G401 (cell line): ENCODE measurements around the gene KRT222. TPM values are rescaled to one million over a fixed set of nuclear protein-coding genes. Genes with fewer than 3 reads are reported as not detected.

Experiments used
- DNase-seq: peaks from one replicate; pipeline ENCODE4 v3.0.0-alpha.2; 2015; ENCODE audit warnings: low spot score
- in situ Hi-C: cut with HindIII; loops from 2 replicates; pipeline ENCODE4 v1.10.0; 2016; ENCODE audit warnings: low sequenced_read_pairs, mixed read lengths
- total RNA-seq: library from RNA; depleted of rRNA; stranded (reverse); fragments of >200 nt; shearing (Covaris generic); gene quantifications from 2 replicates; pipeline ENCODE4 v1.2.3, GENCODE V29; 2014

Gene KRT222
- total RNA-seq, 1 experiment from 2014 or later, result not detected

- in situ Hi-C loops, result no loop called here
- no peak for DNase-seq
Observed at GRCh38 chr17:40618754-40619625, 46.0 kb downstream of the KRT222 start.

- in situ Hi-C loops, result no loop called here
- DNase-seq, result no peak
Observed at GRCh38 chr17:40617678-40618240, 47.2 kb downstream of the KRT222 start.

DNA sequence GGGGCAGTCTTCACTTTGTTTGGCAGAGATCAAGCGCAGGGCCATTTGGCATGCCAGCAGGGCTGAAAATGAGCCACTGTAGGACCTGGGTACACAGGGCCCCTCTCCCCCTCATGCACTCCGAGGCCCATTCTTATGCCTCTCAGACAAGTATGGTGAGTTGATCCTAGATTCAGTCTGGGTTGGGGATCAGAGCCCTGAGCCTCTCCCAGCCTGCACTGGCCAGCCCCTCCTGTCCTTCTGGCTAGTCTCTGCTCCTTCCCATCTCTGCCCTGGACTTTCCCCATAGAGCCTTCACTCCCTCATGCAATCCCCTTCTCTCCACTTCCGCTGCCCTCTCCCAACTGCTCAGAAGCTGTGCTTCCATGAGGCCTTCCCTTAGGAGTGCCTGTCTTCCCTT lies 48.4 kb downstream of the KRT222 start:
- in situ Hi-C loops, result no loop called here
- no peak for DNase-seq

DNA sequence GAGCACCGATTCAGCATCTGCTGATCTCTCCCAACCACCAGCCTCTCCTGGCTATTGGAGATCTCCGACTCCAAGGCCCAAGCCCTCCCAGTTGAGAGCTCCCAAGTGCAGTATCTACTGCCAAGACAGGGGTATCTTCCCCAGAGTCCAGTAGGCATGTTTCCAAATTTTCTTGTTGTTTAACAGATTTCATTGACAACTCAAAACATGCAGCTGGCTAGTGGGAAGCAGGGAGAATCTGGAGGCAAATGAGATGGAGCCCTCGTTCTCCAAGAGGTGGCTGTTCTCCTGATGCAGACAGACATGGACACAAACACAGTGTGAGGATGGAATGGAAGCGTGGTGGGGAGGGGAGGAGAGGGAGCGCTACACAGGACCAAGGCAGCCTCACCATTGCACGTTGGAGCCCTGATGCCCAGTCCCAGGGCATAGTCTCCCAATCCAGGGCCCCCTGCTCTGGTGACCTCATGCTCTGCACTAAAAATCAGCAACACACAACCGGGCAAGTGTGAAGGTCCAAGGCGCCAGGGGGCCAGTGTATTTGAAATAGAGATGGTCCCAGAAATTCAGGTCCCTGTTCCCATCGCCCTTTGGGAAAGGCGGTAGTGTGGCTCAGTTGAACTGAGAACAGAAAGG lies 49.0 kb downstream of the KRT222 start:
- in situ Hi-C loops, result no loop called here
- DNase-seq, result no peak

DNA sequence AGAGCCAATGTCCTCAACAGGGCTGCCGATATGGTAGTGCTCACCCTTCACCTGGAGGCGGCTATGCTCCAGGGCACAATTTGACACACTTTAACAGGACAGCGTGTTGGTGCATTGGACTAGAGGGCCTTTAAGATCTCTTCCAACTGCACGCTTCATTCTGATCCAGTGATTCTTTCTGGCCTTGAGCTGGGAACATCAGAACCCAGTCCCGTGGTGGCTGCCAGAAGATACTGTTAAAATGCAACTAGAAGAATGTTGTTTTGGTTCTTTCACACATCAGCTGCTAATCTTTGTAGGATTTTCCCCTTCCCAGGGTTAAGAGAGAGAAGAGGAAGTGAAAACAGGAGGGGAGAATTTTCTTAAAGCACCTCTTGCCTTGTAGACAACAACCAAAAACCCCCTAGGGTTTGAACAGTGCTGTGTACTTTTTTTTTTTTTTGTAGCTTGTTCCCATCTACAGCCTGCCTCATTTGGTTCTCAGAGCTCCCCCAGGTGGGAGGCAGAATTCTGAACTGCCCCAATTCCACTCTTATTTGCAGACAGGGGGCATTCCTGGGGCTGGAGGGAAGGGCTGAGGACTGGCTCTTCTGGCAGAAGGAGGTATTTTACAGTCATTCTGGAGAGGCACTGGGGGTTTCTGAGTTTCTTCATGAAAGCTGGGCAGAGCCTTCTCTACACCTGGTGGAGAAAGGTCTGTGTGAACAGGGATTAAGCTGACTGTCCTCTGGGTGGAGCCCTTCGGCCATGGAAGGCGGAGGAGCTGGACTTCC lies 49.7 kb downstream of the KRT222 start:
- in situ Hi-C loops, result no loop called here

DNA sequence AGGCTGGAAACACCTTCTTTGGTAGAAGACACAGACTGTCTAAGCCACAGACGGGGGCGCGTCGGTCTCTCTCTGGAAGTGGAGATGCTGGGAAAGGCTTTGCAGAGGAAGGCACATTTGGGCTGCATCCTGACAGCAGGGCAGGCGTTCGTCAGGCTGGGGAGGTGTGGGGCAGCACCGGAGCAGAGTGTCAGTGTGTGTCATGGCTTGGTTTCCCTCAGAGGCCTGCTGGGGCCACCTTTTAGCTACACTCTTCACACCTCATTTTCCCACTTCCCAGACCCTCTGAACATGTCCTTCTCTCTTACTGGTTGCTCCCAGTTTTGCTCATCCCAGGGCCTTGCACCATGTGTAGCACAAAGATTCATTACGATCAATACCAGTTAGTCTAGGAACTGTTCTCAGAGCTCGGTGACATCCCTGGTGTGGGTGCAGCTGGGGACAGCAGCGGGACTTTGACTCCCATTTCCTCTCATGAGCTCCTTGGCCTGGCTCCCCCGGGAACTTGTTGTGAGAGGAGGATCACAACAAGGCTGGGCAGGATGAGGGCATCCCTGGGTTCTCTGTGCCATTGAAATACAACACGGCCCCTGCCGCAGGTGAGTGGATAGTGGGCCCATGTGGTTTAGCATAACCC lies 50.4 kb downstream of the KRT222 start:
- DNase-seq, result no peak
- in situ Hi-C loops, result no loop called here

More for the DNA sequence above, 49.7 kb downstream of the KRT222 start:
- peak; percentile 71 for DNase-seq

GRCh38 chr17:40613467-40614154 lies 51.4 kb downstream of the KRT222 start:
- DNase-seq, result no peak
- in situ Hi-C loops, result no loop called here

- in situ Hi-C loops, result no loop called here
- no peak for DNase-seq
Observed at GRCh38 chr17:40612599-40613244, 52.3 kb downstream of the KRT222 start.

- DNase-seq, result no peak
- in situ Hi-C loops, result no loop called here
Observed at GRCh38 chr17:40611840-40612474, 53.0 kb downstream of the KRT222 start.

GRCh38 chr17:40610359-40610758 lies 54.6 kb downstream of the KRT222 start:
- no peak for DNase-seq
- in situ Hi-C loops, result no loop called here

GRCh38 chr17:40608061-40608581 lies 56.9 kb downstream of the KRT222 start:
- DNase-seq, result no peak
- in situ Hi-C loops, result no loop called here

- in situ Hi-C loops, result no loop called here
- DNase-seq, result no peak
Observed at GRCh38 chr17:40607641-40608040, 57.3 kb downstream of the KRT222 start.

DNA sequence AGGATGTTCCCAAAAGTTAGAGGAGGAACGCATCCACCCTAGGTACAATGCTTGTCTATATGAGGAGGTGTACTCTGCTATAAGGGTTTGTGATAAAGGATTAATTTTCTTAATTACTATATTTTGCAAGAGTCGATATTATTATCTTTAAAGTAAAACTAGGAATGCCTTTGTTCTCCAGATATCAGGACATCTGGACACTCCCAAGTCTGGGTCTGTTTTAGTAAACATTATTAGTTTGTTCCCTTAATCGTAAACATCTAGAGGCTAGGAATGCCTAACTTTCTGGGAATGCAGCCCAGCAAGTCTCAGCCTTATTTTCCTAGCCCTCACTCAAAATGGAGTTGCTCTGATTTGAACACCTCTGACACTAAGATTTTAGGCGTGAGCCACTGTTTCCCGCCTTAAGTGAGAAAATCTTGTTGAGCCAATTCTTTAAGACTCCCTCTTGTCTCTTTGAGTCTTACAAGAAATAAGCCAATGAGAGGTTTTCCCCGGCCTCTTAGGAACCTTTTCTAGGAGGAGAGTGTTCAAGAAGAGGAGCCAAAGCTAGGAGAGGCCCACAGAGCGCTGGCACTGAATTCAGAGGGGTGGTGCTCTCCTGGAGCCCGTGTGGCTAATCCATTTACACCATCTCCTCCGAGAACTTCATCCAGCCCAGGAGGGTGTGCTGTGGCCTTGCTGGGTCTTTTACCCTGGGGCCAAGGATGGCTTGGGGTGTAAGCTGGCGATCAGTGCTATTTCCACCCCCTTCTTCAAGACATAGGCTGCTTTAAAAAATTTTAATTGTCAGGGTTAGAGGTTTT lies 58.2 kb downstream of the KRT222 start:
- DNase-seq, result no peak
- in situ Hi-C loops, result no loop called here

DNA sequence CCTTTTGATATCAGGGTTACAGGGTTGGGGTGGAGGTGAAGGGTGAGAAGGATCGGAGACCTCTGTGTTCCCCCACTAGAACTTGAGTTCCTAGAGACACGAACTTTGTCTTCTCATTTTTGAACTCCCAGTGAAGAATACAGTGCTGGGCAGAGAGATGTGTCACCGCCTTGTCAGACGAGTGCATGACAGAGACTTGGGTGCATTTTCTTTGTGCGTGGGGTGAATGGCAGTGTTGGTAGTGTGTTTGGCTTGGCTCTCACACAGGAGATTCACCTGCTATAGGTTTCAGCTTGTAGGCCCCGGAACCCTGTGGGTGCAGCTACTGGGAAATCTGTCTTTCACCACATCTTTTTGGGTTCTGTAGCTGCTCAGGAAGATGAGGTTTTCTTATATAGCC lies 59.7 kb downstream of the KRT222 start:
- no peak for DNase-seq
- in situ Hi-C loops, result no loop called here
